ENCODE results near the gene SLC2A1. TPM values are rescaled to one million over a fixed set of nuclear protein-coding genes. Genes with fewer than 3 reads are reported as not detected.

The SLC2A1 gene
- total RNA-seq, 1 donor from 2014 or later: 117 TPM

DNA sequence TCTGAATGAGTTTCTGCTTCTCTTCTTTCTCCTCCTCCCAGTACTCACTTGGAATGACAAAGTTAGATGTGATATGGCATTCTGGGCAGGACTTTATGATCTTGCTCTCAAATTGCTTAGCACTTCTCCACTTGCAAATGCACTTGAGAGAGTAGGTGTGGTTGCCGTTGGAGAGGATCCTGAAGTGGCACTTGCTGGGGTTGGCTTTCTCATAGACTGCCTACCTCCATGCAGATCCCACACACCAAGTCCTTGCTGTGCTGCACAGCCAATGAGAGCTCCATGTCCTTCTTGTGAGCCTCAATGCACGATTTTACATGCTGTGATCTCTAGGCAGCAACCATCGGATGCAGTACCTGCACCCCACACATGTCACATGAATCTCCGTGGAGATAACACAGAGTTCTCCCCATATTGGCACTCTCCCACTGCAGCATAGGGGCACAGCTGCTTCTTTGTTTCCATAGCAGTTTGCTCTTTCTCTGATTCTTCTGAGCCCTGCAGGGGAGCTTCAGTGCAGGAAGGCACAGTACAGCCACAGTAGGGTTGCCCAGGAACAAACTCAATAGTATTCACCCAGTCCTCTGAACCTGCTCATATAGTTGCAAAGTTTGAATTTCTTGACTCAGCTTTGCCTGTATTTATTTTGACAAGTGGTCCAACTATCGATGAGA is 67.1 kb downstream of the SLC2A1 start:
- Mint-ChIP-seq H3K27ac (no peak overlapping the region), H3K9me3 (no peaks in the 10 kb centered on the region), H3K4me3 (no peak overlapping the region), H3K27me3 (peaks cover 6% of the 10 kb centered on the region), H3K4me1 (no peaks in the 10 kb centered on the region), H3K36me3 (ENCODE audit: low read depth) (no peaks in the 10 kb centered on the region)
- no peak for DNase-seq
- intact Hi-C loops (cut with micrococcal nuclease): no loop called here
- CTCF ChIA-PET: interaction anchor here (0.6 kb wide), 1 partner anchor 588 kb away, joined by 4 read pairs; no protein-coding TSS in a partner anchor
- TF ChIP-seq, protein P1, sequence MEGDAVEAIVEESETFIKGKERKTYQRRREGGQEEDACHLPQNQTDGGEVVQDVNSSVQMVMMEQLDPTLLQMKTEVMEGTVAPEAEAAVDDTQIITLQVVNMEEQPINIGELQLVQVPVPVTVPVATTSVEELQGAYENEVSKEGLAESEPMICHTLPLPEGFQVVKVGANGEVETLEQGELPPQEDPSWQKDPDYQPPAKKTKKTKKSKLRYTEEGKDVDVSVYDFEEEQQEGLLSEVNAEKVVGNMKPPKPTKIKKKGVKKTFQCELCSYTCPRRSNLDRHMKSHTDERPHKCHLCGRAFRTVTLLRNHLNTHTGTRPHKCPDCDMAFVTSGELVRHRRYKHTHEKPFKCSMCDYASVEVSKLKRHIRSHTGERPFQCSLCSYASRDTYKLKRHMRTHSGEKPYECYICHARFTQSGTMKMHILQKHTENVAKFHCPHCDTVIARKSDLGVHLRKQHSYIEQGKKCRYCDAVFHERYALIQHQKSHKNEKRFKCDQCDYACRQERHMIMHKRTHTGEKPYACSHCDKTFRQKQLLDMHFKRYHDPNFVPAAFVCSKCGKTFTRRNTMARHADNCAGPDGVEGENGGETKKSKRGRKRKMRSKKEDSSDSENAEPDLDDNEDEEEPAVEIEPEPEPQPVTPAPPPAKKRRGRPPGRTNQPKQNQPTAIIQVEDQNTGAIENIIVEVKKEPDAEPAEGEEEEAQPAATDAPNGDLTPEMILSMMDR (IDR thresholded peaks at IDR 0.05): no peak
- ATAC-seq (ENCODE audit: low read depth): no peak
- POLR2A ChIA-PET: no interaction called here

GRCh38 chr1:42889264-42889663 is 69.4 kb downstream of the SLC2A1 start:
- H3K27ac Mint-ChIP-seq: no peak overlapping the region
- no peaks in the 10 kb centered on the region for H3K9me3 Mint-ChIP-seq
- intact Hi-C loops (cut with micrococcal nuclease): no loop called here
- ChIA-PET CTCF (no interaction called here), POLR2A (no interaction called here)
- DNase-seq (no peak), ATAC-seq (ENCODE audit: low read depth) (no peak)
- peaks cover 4% of the 10 kb centered on the region for H3K27me3 Mint-ChIP-seq
- H3K4me1 Mint-ChIP-seq: no peaks in the 10 kb centered on the region
- TF ChIP-seq, protein P1 (IDR thresholded peaks at IDR 0.05): no peak
- H3K36me3 Mint-ChIP-seq (ENCODE audit: low read depth): no peaks in the 10 kb centered on the region
- H3K4me3 Mint-ChIP-seq: no peak overlapping the region

DNA sequence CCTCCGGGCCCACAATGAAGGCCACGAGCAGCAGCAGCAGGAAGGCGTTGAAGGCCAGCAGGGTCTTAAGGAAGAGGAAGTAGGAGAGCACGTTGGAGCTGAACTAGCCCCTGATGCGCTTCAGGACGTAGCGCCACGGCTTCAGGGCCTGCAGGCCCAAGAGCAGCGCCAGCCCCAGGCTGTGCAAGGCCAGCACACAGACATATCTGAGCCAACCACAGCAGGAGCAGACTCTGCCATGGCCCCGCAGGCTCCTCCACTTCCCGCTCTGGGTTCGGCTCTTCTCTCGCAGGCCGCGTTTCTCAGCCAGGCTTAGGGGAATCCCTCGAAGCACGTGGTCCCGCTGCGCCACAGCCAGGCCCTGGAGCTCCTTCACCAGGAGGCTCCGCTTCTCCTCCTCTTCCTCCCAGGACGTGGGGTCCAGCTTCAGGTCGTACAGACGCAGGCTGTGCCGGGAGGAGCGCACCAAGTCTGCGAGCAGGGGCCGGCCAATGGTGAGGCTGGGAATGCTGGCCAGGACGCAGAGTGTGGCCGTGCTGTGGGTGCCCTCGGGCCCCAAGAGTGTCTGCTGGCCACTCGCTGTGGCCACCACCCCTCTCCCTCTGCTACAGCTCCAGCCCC is 70.5 kb downstream of the SLC2A1 start:
- H3K4me1 Mint-ChIP-seq: no peaks in the 10 kb centered on the region
- no peaks in the 10 kb centered on the region for H3K36me3 Mint-ChIP-seq (ENCODE audit: low read depth)
- no peaks in the 10 kb centered on the region for H3K9me3 Mint-ChIP-seq
- H3K4me3 Mint-ChIP-seq: no peak overlapping the region
- TF ChIP-seq, protein P1 (IDR thresholded peaks at IDR 0.05): no peak
- no peak overlapping the region for H3K27ac Mint-ChIP-seq
- intact Hi-C loops (cut with micrococcal nuclease): no loop called here
- H3K27me3 Mint-ChIP-seq: peaks cover 5% of the 10 kb centered on the region
- DNase-seq (no peak), ATAC-seq (ENCODE audit: low read depth) (no peak)
- ChIA-PET POLR2A (no interaction called here), CTCF (no interaction called here)

GRCh38 chr1:42887366-42887765 is 71.3 kb downstream of the SLC2A1 start:
- TF ChIP-seq, protein P1 (IDR thresholded peaks at IDR 0.05): no peak
- POLR2A ChIA-PET: no interaction called here
- Mint-ChIP-seq H3K4me3 (no peak overlapping the region), H3K9me3 (no peaks in the 10 kb centered on the region), H3K27me3 (peaks cover 5% of the 10 kb centered on the region), H3K4me1 (no peaks in the 10 kb centered on the region), H3K27ac (no peak overlapping the region), H3K36me3 (ENCODE audit: low read depth) (no peaks in the 10 kb centered on the region)
- DNase-seq: no peak
- CTCF ChIA-PET: no interaction called here
- ATAC-seq (ENCODE audit: low read depth): no peak
- intact Hi-C loops (cut with micrococcal nuclease): no loop called here

DNA sequence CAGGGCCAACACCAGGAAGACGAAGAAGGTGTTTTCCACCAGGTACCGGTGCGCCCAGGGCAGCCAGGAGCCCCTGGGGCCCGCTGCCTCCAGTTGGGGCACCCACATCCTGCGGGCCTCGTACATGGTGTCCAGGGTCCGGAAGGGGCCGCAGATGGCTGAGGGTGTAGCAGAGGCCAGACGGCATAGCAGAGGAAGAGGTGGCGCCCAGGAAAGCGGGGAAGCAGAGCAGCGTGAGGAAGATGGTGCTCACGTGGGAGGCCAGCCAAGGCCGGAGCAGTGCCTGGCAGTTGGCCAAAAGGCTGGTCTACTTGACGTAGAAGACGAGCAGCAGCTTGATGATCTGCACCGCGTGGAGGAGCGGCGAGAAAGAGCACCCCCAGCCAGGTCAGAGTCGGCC is 71.9 kb downstream of the SLC2A1 start:
- CTCF ChIA-PET: no interaction called here
- Mint-ChIP-seq H3K4me1 (no peaks in the 10 kb centered on the region), H3K27ac (no peak overlapping the region), H3K9me3 (no peaks in the 10 kb centered on the region), H3K4me3 (no peak overlapping the region), H3K27me3 (peaks cover 5% of the 10 kb centered on the region), H3K36me3 (ENCODE audit: low read depth) (no peaks in the 10 kb centered on the region)
- intact Hi-C loops (cut with micrococcal nuclease): no loop called here
- TF ChIP-seq, protein P1 (IDR thresholded peaks at IDR 0.05): no peak
- DNase-seq (no peak), ATAC-seq (ENCODE audit: low read depth) (no peak)
- POLR2A ChIA-PET: no interaction called here

Data from activated B cell treated with CpG ODN at 0.5 μM for 24 hours (primary cell).